ENCODE measurements around the gene KYNU. TPM values are rescaled to one million over a fixed set of nuclear protein-coding genes. Genes with fewer than 3 reads are reported as not detected.

KYNU gene
- total and polyA plus RNA-seq, 8 donors: 0.12 to 2.6 (median 0.53) TPM

- DNase-seq (no peak), FAIRE-seq (no peak), ATAC-seq (no peak)
- Histone ChIP-seq H3K4me1 (no peaks in the 10 kb centered on the region), H3K9me3 (no peaks in the 10 kb centered on the region), H3K27ac (no peak overlapping the region), H3K36me3 (no peaks in the 10 kb centered on the region), H3K27me3 (no peaks in the 10 kb centered on the region), H3K4me3 (no peak overlapping the region)
- 43 to 57% methylated on average over 1 of the region's 1 CpG for WGBS, 2 donors
- intact Hi-C loops (cut with DNase I): no loop called here
- no peak for TF ChIP-seq CTCF (IDR thresholded peaks at IDR 0.05)
These were observed 79.7 kb downstream of the KYNU start for GRCh38 chr2:142957144-142957543.

- 62 to 87% methylated on average over 1 of the region's 1 CpG for WGBS, 2 donors
- no peak for ATAC-seq
- no peaks in the 10 kb centered on the region for H3K4me1 ChIP-seq
- DNase-seq: no peak
- intact Hi-C loops (cut with DNase I): no loop called here
- H3K27me3 ChIP-seq: no peaks in the 10 kb centered on the region
- no peak overlapping the region for H3K4me3 ChIP-seq
- no peak overlapping the region for H3K27ac ChIP-seq
- TF ChIP-seq CTCF (IDR thresholded peaks at IDR 0.05): no peak
- FAIRE-seq: no peak
- no peaks in the 10 kb centered on the region for H3K36me3 ChIP-seq
- H3K9me3 ChIP-seq: no peaks in the 10 kb centered on the region
These were observed 83.7 kb downstream of the KYNU start for GRCh38 chr2:142961202-142961601.

- Histone ChIP-seq H3K27ac (no peak overlapping the region), H3K4me3 (no peak overlapping the region), H3K27me3 (no peaks in the 10 kb centered on the region), H3K9me3 (no peaks in the 10 kb centered on the region), H3K4me1 (no peaks in the 10 kb centered on the region), H3K36me3 (no peaks in the 10 kb centered on the region)
- DNase-seq (no peak), FAIRE-seq (no peak), ATAC-seq (no peak)
- intact Hi-C loops (cut with DNase I): no loop called here
- WGBS, 2 donors: 51 to 63% methylated on average over 1 of the region's 1 CpG
- no peak for TF ChIP-seq CTCF (IDR thresholded peaks at IDR 0.05)
These were observed 88.0 kb downstream of the KYNU start for GRCh38 chr2:142965443-142965842.

- FAIRE-seq (no peak), ATAC-seq (no peak), DNase-seq (no peak)
- intact Hi-C loops (cut with DNase I): no loop called here
- no peaks in the 10 kb centered on the region for H3K27me3 ChIP-seq
- H3K4me3 ChIP-seq: no peak overlapping the region
- no peak for TF ChIP-seq CTCF (IDR thresholded peaks at IDR 0.05)
- H3K27ac ChIP-seq: no peak overlapping the region
- H3K9me3 ChIP-seq: no peaks in the 10 kb centered on the region
- H3K4me1 ChIP-seq: no peaks in the 10 kb centered on the region
- no peaks in the 10 kb centered on the region for H3K36me3 ChIP-seq
These were observed 88.8 kb downstream of the KYNU start for GRCh38 chr2:142966284-142966683.

GRCh38 chr2:142967060-142967459 is 89.6 kb downstream of the KYNU start:
- FAIRE-seq (no peak), ATAC-seq (no peak), DNase-seq (no peak)
- H3K36me3 ChIP-seq: no peaks in the 10 kb centered on the region
- intact Hi-C loops (cut with DNase I): no loop called here
- WGBS, 2 donors: 22 to 26% methylated on average over 1 of the region's 1 CpG
- no peak overlapping the region for H3K27ac ChIP-seq
- H3K9me3 ChIP-seq: no peaks in the 10 kb centered on the region
- no peaks in the 10 kb centered on the region for H3K4me1 ChIP-seq
- no peaks in the 10 kb centered on the region for H3K27me3 ChIP-seq
- TF ChIP-seq CTCF (IDR thresholded peaks at IDR 0.05): no peak
- H3K4me3 ChIP-seq: no peak overlapping the region
